ENCODE results near the gene CEP112. TPM values are rescaled to one million over a fixed set of nuclear protein-coding genes. Genes with fewer than 3 reads are reported as not detected.

Gene CEP112
- total RNA-seq, 1 donor from 2014 or later = 9.5 TPM

GRCh38 chr17:65604070-65604469, 587.9 kb downstream of the CEP112 start:
- Mint-ChIP-seq H3K4me3 (ENCODE audit: unreplicated experiment) (no peak overlapping the region), H3K4me1 (ENCODE audit: unreplicated experiment) (peaks cover 3% of the 10 kb centered on the region), H3K27ac (ENCODE audit: unreplicated experiment) (no peak overlapping the region), H3K9me3 (ENCODE audit: unreplicated experiment) (no peaks in the 10 kb centered on the region), H3K27me3 (ENCODE audit: unreplicated experiment) (no peaks in the 10 kb centered on the region), H3K36me3 (ENCODE audit: unreplicated experiment) (no peaks in the 10 kb centered on the region)
- no peak for TF ChIP-seq CTCF (IDR thresholded peaks at IDR 0.05)
- DNase-seq (ENCODE audit: extremely low spot score, unreplicated experiment) = no peak

- Mint-ChIP-seq H3K4me1 (ENCODE audit: unreplicated experiment) (peaks cover 3% of the 10 kb centered on the region), H3K27ac (ENCODE audit: unreplicated experiment) (no peak overlapping the region), H3K27me3 (ENCODE audit: unreplicated experiment) (no peaks in the 10 kb centered on the region), H3K36me3 (ENCODE audit: unreplicated experiment) (no peaks in the 10 kb centered on the region), H3K9me3 (ENCODE audit: unreplicated experiment) (no peaks in the 10 kb centered on the region), H3K4me3 (ENCODE audit: unreplicated experiment) (no peak overlapping the region)
- TF ChIP-seq CTCF (IDR thresholded peaks at IDR 0.05) = no peak
- DNase-seq (ENCODE audit: extremely low spot score, unreplicated experiment) = no peak
Measured at GRCh38 chr17:65601881-65602280, 590.1 kb downstream of the CEP112 start.

GRCh38 chr17:65601145-65601544, 590.8 kb downstream of the CEP112 start:
- H3K4me3 Mint-ChIP-seq (ENCODE audit: unreplicated experiment) = no peak overlapping the region
- no peak overlapping the region for H3K27ac Mint-ChIP-seq (ENCODE audit: unreplicated experiment)
- peaks cover 3% of the 10 kb centered on the region for H3K4me1 Mint-ChIP-seq (ENCODE audit: unreplicated experiment)
- H3K9me3 Mint-ChIP-seq (ENCODE audit: unreplicated experiment) = no peaks in the 10 kb centered on the region
- no peak for DNase-seq (ENCODE audit: extremely low spot score, unreplicated experiment)
- no peaks in the 10 kb centered on the region for H3K36me3 Mint-ChIP-seq (ENCODE audit: unreplicated experiment)
- no peaks in the 10 kb centered on the region for H3K27me3 Mint-ChIP-seq (ENCODE audit: unreplicated experiment)
- no peak for TF ChIP-seq CTCF (IDR thresholded peaks at IDR 0.05)

- peaks cover 5% of the 10 kb centered on the region for H3K4me1 Mint-ChIP-seq (ENCODE audit: unreplicated experiment)
- H3K36me3 Mint-ChIP-seq (ENCODE audit: unreplicated experiment) = no peaks in the 10 kb centered on the region
- H3K4me3 Mint-ChIP-seq (ENCODE audit: unreplicated experiment) = no peak overlapping the region
- H3K27me3 Mint-ChIP-seq (ENCODE audit: unreplicated experiment) = no peaks in the 10 kb centered on the region
- no peak for TF ChIP-seq CTCF (IDR thresholded peaks at IDR 0.05)
- H3K27ac Mint-ChIP-seq (ENCODE audit: unreplicated experiment) = no peak overlapping the region
- no peaks in the 10 kb centered on the region for H3K9me3 Mint-ChIP-seq (ENCODE audit: unreplicated experiment)
- no peak for DNase-seq (ENCODE audit: extremely low spot score, unreplicated experiment)
Measured at GRCh38 chr17:65600518-65600917, 591.4 kb downstream of the CEP112 start.

- H3K4me3 Mint-ChIP-seq (ENCODE audit: unreplicated experiment) = no peak overlapping the region
- DNase-seq (ENCODE audit: extremely low spot score, unreplicated experiment) = no peak
- H3K27me3 Mint-ChIP-seq (ENCODE audit: unreplicated experiment) = no peaks in the 10 kb centered on the region
- H3K27ac Mint-ChIP-seq (ENCODE audit: unreplicated experiment) = no peak overlapping the region
- no peaks in the 10 kb centered on the region for H3K36me3 Mint-ChIP-seq (ENCODE audit: unreplicated experiment)
- peaks cover 13% of the 10 kb centered on the region for H3K4me1 Mint-ChIP-seq (ENCODE audit: unreplicated experiment)
- H3K9me3 Mint-ChIP-seq (ENCODE audit: unreplicated experiment) = no peaks in the 10 kb centered on the region
- no peak for TF ChIP-seq CTCF (IDR thresholded peaks at IDR 0.05)
Measured at GRCh38 chr17:65599650-65600049, 592.3 kb downstream of the CEP112 start.

Data from osteocyte (in vitro differentiated cells).